SK-N-SH treated with all-trans-retinoic acid at 6 μM for 48 hours (cell line): ENCODE results near the gene NHLRC3.
"Not testable (repeated sequence)": the region's sequence is repeated elsewhere in the genome, so short reads cannot be mapped to it uniquely, and the experiment has no call there.

ENCODE experiments used
- ATAC-seq: fragments of 200-7000 bp; cut with Tn5 transposase; 3 replicates; pipeline ENCODE4 v1.9.1; 2020; ENCODE audit warnings: mild to moderate bottlenecking, moderate library complexity
- ARNTL ChIP-seq: fragments of 450-650 bp; formaldehyde crosslinking; IDR thresholded peaks from 2 replicates; pipeline ENCODE4 v1.5.0; 2020; ENCODE audit warnings: low read depth, mild to moderate bottlenecking, moderate library complexity, borderline replicate concordance
- BACH2 ChIP-seq: fragments of 250-450 bp; sonication (Bioruptor Pico); IDR thresholded peaks from 2 replicates; pipeline ENCODE4 v1.9.0; 2021; ENCODE audit warnings: mild to moderate bottlenecking, borderline replicate concordance
- CSDC2 ChIP-seq: fragments of 250-450 bp; sonication (Bioruptor Pico); IDR thresholded peaks from 2 replicates; pipeline ENCODE4 v1.5.0; 2020; ENCODE audit warnings: mild to moderate bottlenecking, moderate library complexity
- ESRRG ChIP-seq: fragments of 250-450 bp; sonication (Bioruptor Pico); IDR thresholded peaks from 2 replicates; pipeline ENCODE4 v1.6.1; 2021; ENCODE audit warnings: mild to moderate bottlenecking
- ISL1 ChIP-seq: fragments of 250-450 bp; sonication (Bioruptor Pico); IDR thresholded peaks from 2 replicates; pipeline ENCODE4 v2.1.2; 2022; ENCODE audit warnings: mild to moderate bottlenecking, moderate library complexity
- OSR1 ChIP-seq: fragments of 250-450 bp; sonication (Bioruptor Pico); IDR thresholded peaks from 2 replicates; pipeline ENCODE4 v1.8.0; 2022; ENCODE audit warnings: moderate library complexity, mild to moderate bottlenecking, inconsistent platforms
- PPARA ChIP-seq: fragments of 250-450 bp; sonication (Bioruptor Pico); IDR thresholded peaks from 2 replicates; pipeline ENCODE4 v1.5.0; 2020; ENCODE audit warnings: mild to moderate bottlenecking, borderline replicate concordance
- RARB ChIP-seq: fragments of 250-450 bp; sonication (Bioruptor Pico); IDR thresholded peaks from 2 replicates; pipeline ENCODE4 v1.8.0; 2021; ENCODE audit warnings: mild to moderate bottlenecking, moderate library complexity
- SNAI2 ChIP-seq: fragments of 250-450 bp; sonication (Bioruptor Pico); IDR thresholded peaks from 2 replicates; pipeline ENCODE4 v1.5.0; 2020; ENCODE audit warnings: mild to moderate bottlenecking, moderate library complexity
- TCF4 ChIP-seq: fragments of 250-450 bp; sonication (Bioruptor Pico); IDR thresholded peaks from 2 replicates; pipeline ENCODE4 v1.8.0; 2021; ENCODE audit warnings: mild to moderate bottlenecking, moderate library complexity, borderline replicate concordance
- TOX ChIP-seq: fragments of 250-450 bp; sonication (Bioruptor Pico); IDR thresholded peaks from 2 replicates; pipeline ENCODE4 v1.8.0; 2021; ENCODE audit warnings: mild to moderate bottlenecking, moderate library complexity, borderline replicate concordance
- TSHZ2 ChIP-seq: fragments of 250-450 bp; sonication (Bioruptor Pico); IDR thresholded peaks from 2 replicates; pipeline ENCODE4 v1.5.0; 2020; ENCODE audit warnings: mild to moderate bottlenecking, moderate library complexity
- ZC3H10 ChIP-seq: fragments of 250-450 bp; sonication (Bioruptor Pico); IDR thresholded peaks from 2 replicates; pipeline ENCODE4 v1.5.1; 2021; ENCODE audit warnings: mild to moderate bottlenecking, moderate library complexity
- ZFP3 ChIP-seq: fragments of 250-450 bp; sonication (Bioruptor Pico); IDR thresholded peaks from 2 replicates; pipeline ENCODE4 v1.5.0; 2020; ENCODE audit warnings: mild to moderate bottlenecking, moderate library complexity
- ZFP30 ChIP-seq: fragments of 450-650 bp; formaldehyde crosslinking; IDR thresholded peaks from 2 replicates; pipeline ENCODE4 v1.5.0; 2022; ENCODE audit warnings: mild to moderate bottlenecking, moderate library complexity
- ZNF565 ChIP-seq: fragments of 450-650 bp; formaldehyde crosslinking; conservative IDR thresholded peaks from 2 replicates; pipeline ENCODE4 v1.5.0; 2020; ENCODE audit warnings: low read depth, mild to moderate bottlenecking, moderate library complexity
- ZNF8 ChIP-seq: fragments of 450-650 bp; formaldehyde crosslinking; IDR thresholded peaks from 2 replicates; pipeline ENCODE4 v1.5.0; 2020; ENCODE audit warnings: mild to moderate bottlenecking, moderate library complexity
- TF ChIP-seq, protein P1 (sequence below): fragments of 250-450 bp; sonication (Bioruptor Pico); IDR thresholded peaks from 2 replicates; pipeline ENCODE4 v1.5.1; 2020; ENCODE audit warnings: low read depth, mild to moderate bottlenecking, moderate library complexity
- TF ChIP-seq, protein P2 (sequence below): fragments of 250-450 bp; sonication (Bioruptor Pico); IDR thresholded peaks from 2 replicates; pipeline ENCODE4 v1.8.0; 2020; ENCODE audit warnings: mild to moderate bottlenecking, moderate library complexity, borderline replicate concordance
- TF ChIP-seq, protein P3 (sequence below): fragments of 250-450 bp; sonication (Bioruptor Pico); IDR thresholded peaks from 2 replicates; pipeline ENCODE4 v1.5.1; 2021; ENCODE audit warnings: mild to moderate bottlenecking, moderate library complexity

Gene NHLRC3

GRCh38 chr13:38998739-38999138 is 39.5 kb upstream of the NHLRC3 start (continued):
- TF ChIP-seq ARNTL (CRISPR knock-in tag) = no peak
- no peak for TF ChIP-seq ZC3H10 (CRISPR knock-in tag)
- TF ChIP-seq ZNF8 (CRISPR knock-in tag) = no peak
- no peak for TF ChIP-seq TCF4 (CRISPR knock-in tag)
- TF ChIP-seq BACH2 (CRISPR knock-in tag) = no peak
- no peak for TF ChIP-seq PPARA (CRISPR knock-in tag)
- no peak for TF ChIP-seq ZFP30 (CRISPR knock-in tag)
- no peak for TF ChIP-seq ISL1 (CRISPR knock-in tag)
- no peak for TF ChIP-seq RARB (CRISPR knock-in tag)
- TF ChIP-seq SNAI2 (CRISPR knock-in tag) = no peak
- TF ChIP-seq, protein P1, sequence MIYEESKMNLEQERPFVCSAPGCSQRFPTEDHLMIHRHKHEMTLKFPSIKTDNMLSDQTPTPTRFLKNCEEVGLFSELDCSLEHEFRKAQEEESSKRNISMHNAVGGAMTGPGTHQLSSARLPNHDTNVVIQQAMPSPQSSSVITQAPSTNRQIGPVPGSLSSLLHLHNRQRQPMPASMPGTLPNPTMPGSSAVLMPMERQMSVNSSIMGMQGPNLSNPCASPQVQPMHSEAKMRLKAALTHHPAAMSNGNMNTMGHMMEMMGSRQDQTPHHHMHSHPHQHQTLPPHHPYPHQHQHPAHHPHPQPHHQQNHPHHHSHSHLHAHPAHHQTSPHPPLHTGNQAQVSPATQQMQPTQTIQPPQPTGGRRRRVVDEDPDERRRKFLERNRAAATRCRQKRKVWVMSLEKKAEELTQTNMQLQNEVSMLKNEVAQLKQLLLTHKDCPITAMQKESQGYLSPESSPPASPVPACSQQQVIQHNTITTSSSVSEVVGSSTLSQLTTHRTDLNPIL (CRISPR knock-in tag) = no peak

DNA sequence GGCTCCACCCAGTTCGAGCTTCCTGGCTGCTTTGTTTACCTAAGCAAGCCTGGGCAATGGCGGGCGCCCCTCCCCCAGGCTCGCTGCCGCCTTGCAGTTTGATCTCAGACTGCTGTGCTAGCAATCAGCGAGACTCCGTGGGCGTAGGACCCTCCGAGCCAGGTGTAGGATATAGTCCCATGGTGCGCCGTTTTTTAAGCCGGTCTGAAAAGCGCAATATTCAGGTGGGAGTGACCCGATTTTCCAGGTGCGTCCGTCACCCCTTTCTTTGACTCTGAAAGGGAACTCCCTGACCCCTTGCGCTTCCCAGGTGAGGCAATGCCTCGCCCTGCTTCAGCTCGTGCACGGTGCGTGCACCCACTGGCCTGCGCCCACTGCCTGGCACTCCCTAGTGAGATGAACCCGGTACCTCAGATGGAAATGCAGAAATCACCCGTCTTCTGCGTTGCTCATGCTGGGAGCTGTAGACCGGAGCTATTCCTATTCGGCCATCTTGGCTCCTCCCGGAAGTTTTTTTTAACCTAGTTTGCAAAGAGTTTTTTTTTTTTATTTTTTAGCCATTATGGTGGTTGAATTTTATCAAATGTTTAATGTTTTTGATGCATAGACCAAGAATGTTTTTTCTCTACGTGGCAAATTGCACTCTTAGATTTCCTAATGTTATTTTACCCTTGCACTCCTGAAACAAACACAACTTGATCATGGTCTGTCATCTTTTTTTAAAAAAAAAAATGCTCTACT is 31.7 kb upstream of the NHLRC3 start:
- not testable (repeated sequence) for ATAC-seq

GRCh38 chr13:39012608-39013007 is 25.6 kb upstream of the NHLRC3 start:
- ATAC-seq = no peak; the same call in 2 of the 3 replicates
- TF ChIP-seq, protein P2, sequence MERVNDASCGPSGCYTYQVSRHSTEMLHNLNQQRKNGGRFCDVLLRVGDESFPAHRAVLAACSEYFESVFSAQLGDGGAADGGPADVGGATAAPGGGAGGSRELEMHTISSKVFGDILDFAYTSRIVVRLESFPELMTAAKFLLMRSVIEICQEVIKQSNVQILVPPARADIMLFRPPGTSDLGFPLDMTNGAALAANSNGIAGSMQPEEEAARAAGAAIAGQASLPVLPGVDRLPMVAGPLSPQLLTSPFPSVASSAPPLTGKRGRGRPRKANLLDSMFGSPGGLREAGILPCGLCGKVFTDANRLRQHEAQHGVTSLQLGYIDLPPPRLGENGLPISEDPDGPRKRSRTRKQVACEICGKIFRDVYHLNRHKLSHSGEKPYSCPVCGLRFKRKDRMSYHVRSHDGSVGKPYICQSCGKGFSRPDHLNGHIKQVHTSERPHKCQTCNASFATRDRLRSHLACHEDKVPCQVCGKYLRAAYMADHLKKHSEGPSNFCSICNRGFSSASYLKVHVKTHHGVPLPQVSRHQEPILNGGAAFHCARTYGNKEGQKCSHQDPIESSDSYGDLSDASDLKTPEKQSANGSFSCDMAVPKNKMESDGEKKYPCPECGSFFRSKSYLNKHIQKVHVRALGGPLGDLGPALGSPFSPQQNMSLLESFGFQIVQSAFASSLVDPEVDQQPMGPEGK = no peak
- TF ChIP-seq PPARA (CRISPR knock-in tag) (no peak), OSR1 (CRISPR knock-in tag) (no peak), ZFP3 (CRISPR knock-in tag) (no peak), ISL1 (CRISPR knock-in tag) (no peak), ZNF8 (CRISPR knock-in tag) (no peak), ZFP30 (CRISPR knock-in tag) (no peak), TSHZ2 (CRISPR knock-in tag) (no peak), TCF4 (CRISPR knock-in tag) (no peak), ESRRG (CRISPR knock-in tag) (no peak), BACH2 (CRISPR knock-in tag) (no peak), CSDC2 (CRISPR knock-in tag) (no peak), ZNF565 (CRISPR knock-in tag) (no peak), SNAI2 (CRISPR knock-in tag) (no peak), ZC3H10 (CRISPR knock-in tag) (no peak), ARNTL (CRISPR knock-in tag) (no peak)
- TF ChIP-seq, protein P1 (CRISPR knock-in tag) = no peak

GRCh38 chr13:39013462-39013861 is 24.8 kb upstream of the NHLRC3 start:
- ATAC-seq = no peak
- TF ChIP-seq, protein P1 (CRISPR knock-in tag) = no peak
- no peak for TF ChIP-seq TSHZ2 (CRISPR knock-in tag)
- TF ChIP-seq ZC3H10 (CRISPR knock-in tag) = no peak
- no peak for TF ChIP-seq ARNTL (CRISPR knock-in tag)
- TF ChIP-seq, protein P3, sequence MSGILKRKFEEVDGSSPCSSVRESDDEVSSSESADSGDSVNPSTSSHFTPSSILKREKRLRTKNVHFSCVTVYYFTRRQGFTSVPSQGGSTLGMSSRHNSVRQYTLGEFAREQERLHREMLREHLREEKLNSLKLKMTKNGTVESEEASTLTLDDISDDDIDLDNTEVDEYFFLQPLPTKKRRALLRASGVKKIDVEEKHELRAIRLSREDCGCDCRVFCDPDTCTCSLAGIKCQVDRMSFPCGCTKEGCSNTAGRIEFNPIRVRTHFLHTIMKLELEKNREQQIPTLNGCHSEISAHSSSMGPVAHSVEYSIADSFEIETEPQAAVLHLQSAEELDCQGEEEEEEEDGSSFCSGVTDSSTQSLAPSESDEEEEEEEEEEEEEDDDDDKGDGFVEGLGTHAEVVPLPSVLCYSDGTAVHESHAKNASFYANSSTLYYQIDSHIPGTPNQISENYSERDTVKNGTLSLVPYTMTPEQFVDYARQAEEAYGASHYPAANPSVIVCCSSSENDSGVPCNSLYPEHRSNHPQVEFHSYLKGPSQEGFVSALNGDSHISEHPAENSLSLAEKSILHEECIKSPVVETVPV = no peak
- no peak for TF ChIP-seq TOX (CRISPR knock-in tag)
